ENCODE data around the gene RASL10B.
A peak's percentile ranks its signal among the peaks of the same experiment; 100 is the strongest.

The RASL10B gene

DNA sequence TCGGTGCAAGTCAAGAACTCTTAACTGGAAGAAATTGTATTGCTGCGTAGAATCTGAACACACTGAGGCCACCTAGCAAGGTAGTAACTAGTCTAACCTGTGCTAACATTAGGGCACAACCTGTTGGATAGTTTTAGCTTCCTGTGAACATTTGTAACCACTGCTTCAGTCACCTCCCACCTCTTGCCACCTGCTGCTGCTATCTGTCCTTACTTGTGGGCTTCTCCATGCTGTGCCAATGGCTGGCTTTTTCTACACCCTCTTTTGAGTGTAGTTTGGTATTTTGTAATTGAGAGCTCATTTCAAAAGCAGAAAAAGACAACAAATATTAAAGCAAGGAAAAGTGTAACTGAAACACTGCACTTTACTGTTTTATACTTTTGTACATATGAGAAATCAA is 7.7 kb upstream of the RASL10B start:
- DNase-seq (ENCODE audit: low read depth): no peak
- peaks cover 26% of the 10 kb centered on the region for H3K36me3 ChIP-seq (ENCODE audit: control insufficient read depth, insufficient read depth, low read length, severe bottlenecking)

DNA sequence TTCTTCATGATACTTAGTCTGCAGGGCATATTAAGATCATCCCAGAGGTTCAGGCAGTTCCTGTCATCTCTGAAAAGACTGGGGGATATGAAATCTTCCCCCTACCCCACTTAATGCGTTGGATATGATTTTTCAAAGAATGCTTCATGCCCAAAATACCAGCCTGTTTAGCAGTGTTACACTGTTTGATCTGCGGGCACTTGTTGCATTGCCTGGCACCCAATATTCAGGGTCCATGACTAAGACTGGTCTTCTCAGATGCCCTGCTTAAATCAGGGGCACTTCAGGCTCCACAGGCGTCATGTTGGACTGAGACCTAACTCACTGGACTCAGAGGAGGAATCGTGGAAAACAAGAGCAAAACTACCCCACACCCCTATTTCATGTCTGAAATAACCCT is 6.4 kb upstream of the RASL10B start:
- no peak overlapping the region for H3K9ac ChIP-seq (ENCODE audit: low read length)
- H3K27me3 ChIP-seq (replicated peaks; ENCODE audit: control insufficient read depth, insufficient read depth, low read length): no peaks in the 10 kb centered on the region
- DNase-seq (ENCODE audit: low read depth): no peak
- H3K36me3 ChIP-seq (ENCODE audit: control insufficient read depth, insufficient read depth, low read length, severe bottlenecking): peaks cover 23% of the 10 kb centered on the region
- no peaks in the 10 kb centered on the region for H3K9me3 ChIP-seq (ENCODE audit: control insufficient read depth, low read length)
- no peak overlapping the region for H3K4me3 ChIP-seq (ENCODE audit: low read length)
- peaks cover 27% of the 10 kb centered on the region for H3K4me1 ChIP-seq (ENCODE audit: control insufficient read depth, insufficient read depth, low read length)

More for the DNA sequence above, 7.7 kb upstream of the RASL10B start:
- Histone ChIP-seq H3K9me3 (ENCODE audit: control insufficient read depth, low read length) (no peaks in the 10 kb centered on the region), H3K4me3 (ENCODE audit: low read length) (no peak overlapping the region), H3K4me1 (ENCODE audit: control insufficient read depth, insufficient read depth, low read length) (peaks cover 33% of the 10 kb centered on the region), H3K27me3 (replicated peaks; ENCODE audit: control insufficient read depth, insufficient read depth, low read length) (no peaks in the 10 kb centered on the region), H3K9ac (ENCODE audit: low read length) (no peak overlapping the region)

- Histone ChIP-seq H3K27me3 (replicated peaks; ENCODE audit: control insufficient read depth, insufficient read depth, low read length) (no peaks in the 10 kb centered on the region), H3K36me3 (ENCODE audit: control insufficient read depth, insufficient read depth, low read length, severe bottlenecking) (peaks cover 23% of the 10 kb centered on the region), H3K9me3 (ENCODE audit: control insufficient read depth, low read length) (no peaks in the 10 kb centered on the region), H3K9ac (ENCODE audit: low read length) (peak overlapping the region; percentile 53), H3K4me1 (ENCODE audit: control insufficient read depth, insufficient read depth, low read length) (peaks cover 27% of the 10 kb centered on the region), H3K4me3 (ENCODE audit: low read length) (peak overlapping the region; percentile 29)
- no peak for DNase-seq (ENCODE audit: low read depth)
Measured at GRCh38 chr17:35725802-35726126, 5.7 kb upstream of the RASL10B start.

DNA sequence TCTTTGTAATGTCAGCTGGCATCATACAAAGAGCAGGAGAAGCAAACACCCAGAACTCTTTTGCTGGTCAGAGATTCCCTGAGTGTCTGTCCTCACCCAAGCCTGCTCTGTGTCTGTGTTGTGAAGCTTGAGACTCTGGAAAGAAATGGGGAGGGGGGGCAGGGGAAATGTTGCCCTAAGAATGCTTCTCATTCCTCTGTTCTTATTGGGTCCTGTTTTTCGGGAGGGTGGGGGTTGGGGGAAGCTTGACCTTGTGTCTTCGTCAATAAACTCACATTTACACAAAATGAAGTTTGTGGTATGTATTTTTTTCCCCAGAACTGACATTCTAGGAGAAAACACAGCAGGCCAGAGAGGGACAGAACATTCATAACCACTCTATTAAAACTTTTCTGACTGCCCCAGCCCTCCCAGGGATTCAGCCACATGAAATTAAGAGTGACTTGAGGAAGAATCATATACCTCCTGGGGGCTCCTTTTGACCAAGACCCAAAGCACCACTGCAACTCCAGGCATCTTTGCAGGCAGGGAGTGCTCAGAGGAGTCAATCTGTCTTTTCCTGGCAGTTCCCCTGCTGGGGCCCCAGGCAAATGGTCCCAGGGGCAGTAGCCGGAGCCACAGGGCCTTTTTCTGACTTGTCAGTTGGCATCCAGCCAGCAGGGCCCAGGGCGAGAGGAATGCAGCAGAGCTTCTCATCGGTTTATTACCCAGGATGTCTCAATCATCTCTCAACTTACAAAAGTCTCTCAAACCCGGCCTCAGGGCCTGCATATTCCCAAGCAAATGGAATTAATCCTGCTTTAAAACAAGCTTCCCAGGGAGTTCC is 5.1 kb upstream of the RASL10B start:
- no peaks in the 10 kb centered on the region for H3K27me3 ChIP-seq (replicated peaks; ENCODE audit: control insufficient read depth, insufficient read depth, low read length)
- DNase-seq (ENCODE audit: low read depth): peak; percentile 98
- H3K9me3 ChIP-seq (ENCODE audit: control insufficient read depth, low read length): no peaks in the 10 kb centered on the region
- H3K9ac ChIP-seq (ENCODE audit: low read length): peak overlapping the region; percentile 71
- peaks cover 23% of the 10 kb centered on the region for H3K36me3 ChIP-seq (ENCODE audit: control insufficient read depth, insufficient read depth, low read length, severe bottlenecking)
- H3K4me3 ChIP-seq (ENCODE audit: low read length): peak overlapping the region; percentile 59
- peaks cover 32% of the 10 kb centered on the region for H3K4me1 ChIP-seq (ENCODE audit: control insufficient read depth, insufficient read depth, low read length)

- H3K9ac ChIP-seq (ENCODE audit: low read length): peak overlapping the region; percentile 71
- no peaks in the 10 kb centered on the region for H3K9me3 ChIP-seq (ENCODE audit: control insufficient read depth, low read length)
- DNase-seq (ENCODE audit: low read depth): peak; percentile 50
- peak overlapping the region; percentile 59 for H3K4me3 ChIP-seq (ENCODE audit: low read length)
- peaks cover 33% of the 10 kb centered on the region for H3K4me1 ChIP-seq (ENCODE audit: control insufficient read depth, insufficient read depth, low read length)
- H3K36me3 ChIP-seq (ENCODE audit: control insufficient read depth, insufficient read depth, low read length, severe bottlenecking): peaks cover 23% of the 10 kb centered on the region
- H3K27me3 ChIP-seq (replicated peaks; ENCODE audit: control insufficient read depth, insufficient read depth, low read length): no peaks in the 10 kb centered on the region
Measured at GRCh38 chr17:35726953-35727460, 4.4 kb upstream of the RASL10B start.

DNA sequence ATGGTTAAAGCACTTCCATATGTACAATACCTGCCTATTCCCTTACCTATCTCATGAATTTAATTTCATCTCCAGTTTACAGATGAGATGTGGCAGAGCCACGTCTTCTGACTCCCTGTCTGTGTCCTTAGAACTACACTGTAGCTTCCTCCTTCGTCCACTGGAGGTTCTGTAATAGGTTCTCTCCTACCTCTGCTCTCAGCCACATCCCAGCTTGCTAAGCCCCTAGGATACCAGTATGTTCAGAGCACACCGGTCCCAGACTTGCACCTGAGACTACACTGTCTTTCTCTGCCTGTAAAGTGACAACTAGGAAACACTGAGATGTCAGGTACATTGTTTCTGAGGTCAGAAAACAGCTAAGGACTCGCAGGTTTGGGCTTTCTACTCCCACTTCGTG is 3.8 kb upstream of the RASL10B start:
- H3K9me3 ChIP-seq (ENCODE audit: control insufficient read depth, low read length): no peaks in the 10 kb centered on the region
- H3K27me3 ChIP-seq (replicated peaks; ENCODE audit: control insufficient read depth, insufficient read depth, low read length): peaks cover under 1% of the 10 kb centered on the region
- peaks cover 33% of the 10 kb centered on the region for H3K4me1 ChIP-seq (ENCODE audit: control insufficient read depth, insufficient read depth, low read length)
- H3K9ac ChIP-seq (ENCODE audit: low read length): no peak overlapping the region
- H3K4me3 ChIP-seq (ENCODE audit: low read length): no peak overlapping the region
- H3K36me3 ChIP-seq (ENCODE audit: control insufficient read depth, insufficient read depth, low read length, severe bottlenecking): peaks cover 23% of the 10 kb centered on the region
- no peak for DNase-seq (ENCODE audit: low read depth)

DNA sequence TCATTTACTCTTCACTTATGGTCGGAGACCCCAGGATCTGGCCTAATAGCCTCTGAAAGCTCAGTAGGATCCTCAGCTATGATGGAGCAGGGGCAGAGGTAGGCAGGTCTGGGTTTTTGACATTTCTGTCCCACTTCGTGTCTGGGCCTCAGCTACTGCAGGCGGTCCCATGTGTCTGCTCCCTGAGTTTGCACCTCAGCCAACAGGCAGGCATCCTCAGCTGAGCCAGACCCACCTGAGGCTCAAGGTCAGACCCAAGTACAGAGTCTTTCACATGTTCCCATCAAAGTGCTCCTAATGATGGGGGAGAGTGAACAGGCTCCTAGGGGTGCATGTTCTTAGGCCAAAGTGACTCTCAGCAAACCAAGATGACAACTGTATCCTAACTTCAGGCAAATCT is 2.9 kb upstream of the RASL10B start:
- Histone ChIP-seq H3K4me1 (ENCODE audit: control insufficient read depth, insufficient read depth, low read length) (peaks cover 33% of the 10 kb centered on the region), H3K36me3 (ENCODE audit: control insufficient read depth, insufficient read depth, low read length, severe bottlenecking) (peaks cover 16% of the 10 kb centered on the region), H3K27me3 (replicated peaks; ENCODE audit: control insufficient read depth, insufficient read depth, low read length) (peaks cover 8% of the 10 kb centered on the region), H3K4me3 (ENCODE audit: low read length) (no peak overlapping the region), H3K9me3 (ENCODE audit: control insufficient read depth, low read length) (no peaks in the 10 kb centered on the region), H3K9ac (ENCODE audit: low read length) (no peak overlapping the region)
- DNase-seq (ENCODE audit: low read depth): no peak

DNA sequence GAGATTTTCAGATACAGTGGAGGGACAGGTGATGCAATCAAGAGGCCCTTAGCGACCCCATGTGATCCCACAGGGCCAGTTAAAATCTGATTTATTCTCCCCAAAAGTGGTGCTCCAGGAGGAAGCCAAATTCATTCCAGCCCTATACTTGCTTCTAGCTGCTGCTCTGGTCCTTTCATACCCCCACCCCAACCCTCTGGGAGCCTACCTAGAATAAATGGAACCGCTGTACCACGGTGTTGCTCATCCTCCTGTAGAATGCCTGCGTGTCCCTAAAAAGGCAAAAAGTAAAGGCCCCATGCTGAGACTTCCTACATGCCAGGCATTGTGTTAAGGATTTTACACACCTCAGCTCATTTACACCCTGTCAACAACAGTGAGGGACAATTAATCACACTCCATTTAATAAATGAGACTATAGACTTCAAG is 2.0 kb upstream of the RASL10B start:
- DNase-seq (ENCODE audit: low read depth): no peak
- H3K36me3 ChIP-seq (ENCODE audit: control insufficient read depth, insufficient read depth, low read length, severe bottlenecking): peaks cover 7% of the 10 kb centered on the region
- no peak overlapping the region for H3K9ac ChIP-seq (ENCODE audit: low read length)
- H3K9me3 ChIP-seq (ENCODE audit: control insufficient read depth, low read length): no peaks in the 10 kb centered on the region
- H3K27me3 ChIP-seq (replicated peaks; ENCODE audit: control insufficient read depth, insufficient read depth, low read length): peaks cover 13% of the 10 kb centered on the region
- H3K4me3 ChIP-seq (ENCODE audit: low read length): no peak overlapping the region
- H3K4me1 ChIP-seq (ENCODE audit: control insufficient read depth, insufficient read depth, low read length): peaks cover 33% of the 10 kb centered on the region

DNA sequence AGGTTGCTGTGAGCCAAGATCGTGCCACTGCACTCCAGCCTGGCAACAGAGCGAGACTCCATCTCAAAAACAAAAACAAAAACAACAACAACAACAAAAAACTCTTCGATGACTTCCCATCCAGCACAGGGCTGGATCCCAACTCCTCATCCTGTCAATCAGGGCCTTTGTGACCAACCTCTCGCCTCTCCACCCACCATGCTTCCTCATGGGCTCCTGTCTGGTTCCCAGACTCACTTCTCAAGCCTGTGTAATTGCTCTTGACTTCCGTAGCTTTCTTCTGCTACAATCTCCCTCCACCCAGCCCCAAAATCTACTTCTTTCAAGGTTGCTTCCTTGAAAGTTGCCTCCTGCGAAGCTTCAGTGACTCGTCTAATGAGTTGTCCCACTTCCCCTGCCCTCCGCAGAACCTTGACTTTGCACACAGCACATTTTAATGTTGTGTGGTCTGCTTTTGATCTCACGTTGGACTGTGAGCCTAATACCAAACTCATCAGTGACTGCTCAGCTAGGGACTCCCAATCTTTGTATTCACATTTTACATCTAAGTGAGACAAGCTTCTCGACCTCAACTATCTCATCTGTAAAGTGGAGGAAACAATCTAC is 936 bp upstream of the RASL10B start:
- H3K9ac ChIP-seq (ENCODE audit: low read length): no peak overlapping the region
- DNase-seq (ENCODE audit: low read depth): no peak

DNA sequence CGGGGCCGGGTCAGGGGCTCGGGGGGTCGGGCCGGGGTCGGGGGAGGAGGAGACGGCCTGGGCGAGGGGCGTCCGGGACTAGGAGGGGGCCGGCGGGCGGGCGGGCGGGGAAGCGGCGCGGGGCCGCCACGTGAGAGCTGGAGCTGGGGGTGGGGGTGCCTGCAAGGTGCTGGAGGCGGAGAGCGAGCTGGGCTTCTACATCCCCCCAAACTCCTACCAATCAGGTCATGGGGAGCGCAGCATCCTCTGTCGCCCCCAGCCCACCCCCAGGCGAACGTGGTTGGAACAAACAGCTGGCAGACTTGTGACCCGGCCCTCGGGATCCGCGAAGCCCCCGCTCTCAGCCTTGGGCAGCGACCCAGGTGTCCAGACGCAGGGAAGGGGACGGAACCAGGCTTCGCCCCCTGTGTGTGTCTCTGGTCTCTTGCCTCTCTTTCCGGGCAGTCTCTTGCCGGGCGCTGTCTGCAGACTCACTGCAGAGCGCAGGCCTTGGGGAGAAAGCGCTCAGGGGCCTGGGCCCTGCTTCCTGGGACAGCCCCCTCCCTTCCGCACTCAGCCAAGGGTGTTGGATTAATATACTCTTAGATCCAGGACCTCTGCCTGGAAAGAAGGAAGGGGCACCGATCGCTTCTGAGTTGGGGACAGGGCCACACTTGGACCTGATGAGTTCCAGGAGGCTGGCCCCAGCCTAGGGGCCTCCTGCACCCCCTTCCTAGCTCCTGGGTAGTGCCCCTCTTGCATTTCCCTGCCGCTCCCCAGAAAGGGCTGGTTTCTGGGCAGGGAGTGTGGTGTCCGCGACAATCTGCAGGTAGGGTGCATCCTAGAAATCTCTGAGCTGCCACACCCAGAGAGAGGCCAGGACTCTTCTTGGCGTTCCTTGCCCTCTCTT is 722 bp downstream of the RASL10B start:
- Histone ChIP-seq H3K9ac (ENCODE audit: low read length) (peak overlapping the region; percentile 78), H3K9me3 (ENCODE audit: control insufficient read depth, low read length) (no peaks in the 10 kb centered on the region), H3K4me1 (ENCODE audit: control insufficient read depth, insufficient read depth, low read length) (peaks cover 11% of the 10 kb centered on the region), H3K36me3 (ENCODE audit: control insufficient read depth, insufficient read depth, low read length, severe bottlenecking) (no peaks in the 10 kb centered on the region), H3K27me3 (replicated peaks; ENCODE audit: control insufficient read depth, insufficient read depth, low read length) (peaks cover 13% of the 10 kb centered on the region), H3K4me3 (ENCODE audit: low read length) (peak overlapping the region; percentile 81)
- DNase-seq (ENCODE audit: low read depth): peak; percentile 46

More for the DNA sequence above, 936 bp upstream of the RASL10B start:
- Histone ChIP-seq H3K27me3 (replicated peaks; ENCODE audit: control insufficient read depth, insufficient read depth, low read length) (peaks cover 13% of the 10 kb centered on the region), H3K4me3 (ENCODE audit: low read length) (no peak overlapping the region), H3K4me1 (ENCODE audit: control insufficient read depth, insufficient read depth, low read length) (peaks cover 26% of the 10 kb centered on the region), H3K36me3 (ENCODE audit: control insufficient read depth, insufficient read depth, low read length, severe bottlenecking) (no peaks in the 10 kb centered on the region), H3K9me3 (ENCODE audit: control insufficient read depth, low read length) (no peaks in the 10 kb centered on the region)

GRCh38 chr17:35732806-35733136 is 1.3 kb downstream of the RASL10B start:
- no peaks in the 10 kb centered on the region for H3K9me3 ChIP-seq (ENCODE audit: control insufficient read depth, low read length)
- H3K4me1 ChIP-seq (ENCODE audit: control insufficient read depth, insufficient read depth, low read length): peaks cover 6% of the 10 kb centered on the region
- peaks cover 13% of the 10 kb centered on the region for H3K27me3 ChIP-seq (replicated peaks; ENCODE audit: control insufficient read depth, insufficient read depth, low read length)
- H3K4me3 ChIP-seq (ENCODE audit: low read length): peak overlapping the region; percentile 81
- H3K9ac ChIP-seq (ENCODE audit: low read length): no peak overlapping the region
- DNase-seq (ENCODE audit: low read depth): no peak
- no peaks in the 10 kb centered on the region for H3K36me3 ChIP-seq (ENCODE audit: control insufficient read depth, insufficient read depth, low read length, severe bottlenecking)

All from adipocyte (in vitro differentiated cells).